ENCODE measurements around the gene ARHGAP15.

Gene ARHGAP15

GRCh38 chr2:143668234-143668633 lies 539.0 kb downstream of the ARHGAP15 start:
- DNase-seq = no peak

- DNase-seq = no peak
Measured at GRCh38 chr2:143674051-143674450, 544.8 kb downstream of the ARHGAP15 start.

- no peak for DNase-seq
Measured at GRCh38 chr2:143675021-143675420, 545.8 kb downstream of the ARHGAP15 start.

- no peak for DNase-seq
Measured at GRCh38 chr2:143679617-143680016, 550.4 kb downstream of the ARHGAP15 start.

GRCh38 chr2:143680885-143681405 lies 551.7 kb downstream of the ARHGAP15 start:
- no peak for DNase-seq

GRCh38 chr2:143682436-143683055 lies 553.3 kb downstream of the ARHGAP15 start:
- no peak for DNase-seq

GRCh38 chr2:143683977-143684376 lies 554.8 kb downstream of the ARHGAP15 start:
- DNase-seq = no peak

GRCh38 chr2:143684551-143685320 lies 555.5 kb downstream of the ARHGAP15 start:
- no peak for DNase-seq

- no peak for DNase-seq
Measured at GRCh38 chr2:143685421-143686078, 556.3 kb downstream of the ARHGAP15 start.

- no peak for DNase-seq
Measured at GRCh38 chr2:143686585-143687164, 557.5 kb downstream of the ARHGAP15 start.

GRCh38 chr2:143688248-143688647 lies 559.0 kb downstream of the ARHGAP15 start:
- no peak for DNase-seq

GRCh38 chr2:143688815-143689214 lies 559.6 kb downstream of the ARHGAP15 start:
- no peak for DNase-seq

- no peak for DNase-seq
Measured at GRCh38 chr2:143689541-143689940, 560.3 kb downstream of the ARHGAP15 start.

- DNase-seq = no peak
Measured at GRCh38 chr2:143690235-143690634, 561.0 kb downstream of the ARHGAP15 start.

GRCh38 chr2:143691121-143691520 lies 561.9 kb downstream of the ARHGAP15 start:
- DNase-seq = no peak

GRCh38 chr2:143692162-143692561 lies 562.9 kb downstream of the ARHGAP15 start:
- no peak for DNase-seq

- no peak for DNase-seq
Measured at GRCh38 chr2:143692967-143693366, 563.7 kb downstream of the ARHGAP15 start.

- no peak for DNase-seq
Measured at GRCh38 chr2:143694335-143694734, 565.1 kb downstream of the ARHGAP15 start.

- no peak for DNase-seq
Measured at GRCh38 chr2:143696651-143697050, 567.4 kb downstream of the ARHGAP15 start.

- no peak for DNase-seq
Measured at GRCh38 chr2:143697744-143698143, 568.5 kb downstream of the ARHGAP15 start.

GRCh38 chr2:143698352-143698751 lies 569.1 kb downstream of the ARHGAP15 start:
- DNase-seq = no peak

GRCh38 chr2:143698888-143699570 lies 569.8 kb downstream of the ARHGAP15 start:
- no peak for DNase-seq

- no peak for DNase-seq
Measured at GRCh38 chr2:143700865-143701264, 571.6 kb downstream of the ARHGAP15 start.

All from effector CD8-positive, alpha-beta T cell (primary cell).